Iris pigment epithelial cell (primary cell): ENCODE results near the gene CAPNS2.

Source experiments
- DNase-seq: peaks from one replicate; pipeline ENCODE4 v3.0.0-alpha.2; 2011; ENCODE audit warnings: low read depth

Gene CAPNS2

GRCh38 chr16:55566432-55567175, at the start of gene CAPNS2:
Gene CAPNS2 (plus strand): TSS chr16:55566684. CDS start chr16:55566757, 73 bp downstream.
- DNase-seq: no peak

GRCh38 chr16:55521792-55522191, 44.7 kb upstream of the CAPNS2 start:
- no peak for DNase-seq

GRCh38 chr16:55526441-55526840, 40.0 kb upstream of the CAPNS2 start:
- DNase-seq: no peak

- DNase-seq: no peak
Observed at GRCh38 chr16:55527885-55528284, 38.6 kb upstream of the CAPNS2 start.

- DNase-seq: no peak
Observed at GRCh38 chr16:55529018-55529417, 37.5 kb upstream of the CAPNS2 start.

- no peak for DNase-seq
Observed at GRCh38 chr16:55530316-55530856, 36.1 kb upstream of the CAPNS2 start.

GRCh38 chr16:55532227-55532626, 34.3 kb upstream of the CAPNS2 start:
- DNase-seq: peak; percentile 12

- DNase-seq: no peak
Observed at GRCh38 chr16:55534756-55535155, 31.7 kb upstream of the CAPNS2 start.

GRCh38 chr16:55539049-55539448, 27.4 kb upstream of the CAPNS2 start:
- no peak for DNase-seq

GRCh38 chr16:55539488-55539887, 27.0 kb upstream of the CAPNS2 start:
- DNase-seq: no peak

GRCh38 chr16:55540221-55540620, 26.3 kb upstream of the CAPNS2 start:
- DNase-seq: no peak

- DNase-seq: peak; percentile 71
Observed at GRCh38 chr16:55542459-55543082, 23.9 kb upstream of the CAPNS2 start.

GRCh38 chr16:55543472-55543871, 23.0 kb upstream of the CAPNS2 start:
- DNase-seq: peak; percentile 34

- peak; percentile 64 for DNase-seq
Observed at GRCh38 chr16:55552621-55553020, 13.9 kb upstream of the CAPNS2 start.

GRCh38 chr16:55555436-55555835, 11.0 kb upstream of the CAPNS2 start:
- no peak for DNase-seq

- DNase-seq: no peak
Observed at GRCh38 chr16:55557186-55557585, 9.3 kb upstream of the CAPNS2 start.

GRCh38 chr16:55559233-55559632, 7.3 kb upstream of the CAPNS2 start:
- DNase-seq: peak; percentile 16

GRCh38 chr16:55559933-55560516, 6.5 kb upstream of the CAPNS2 start:
- no peak for DNase-seq

- DNase-seq: no peak
Observed at GRCh38 chr16:55561319-55561848, 5.1 kb upstream of the CAPNS2 start.

- DNase-seq: no peak
Observed at GRCh38 chr16:55562936-55563335, 3.5 kb upstream of the CAPNS2 start.

GRCh38 chr16:55563797-55564196, 2.7 kb upstream of the CAPNS2 start:
- no peak for DNase-seq

GRCh38 chr16:55565086-55565485, 1.4 kb upstream of the CAPNS2 start:
- DNase-seq: no peak

GRCh38 chr16:55567382-55567781, 898 bp downstream of the CAPNS2 start:
- DNase-seq: peak; percentile 47
